ENCODE results near the gene BCL11A. TPM values are rescaled to one million over a fixed set of nuclear protein-coding genes. Genes with fewer than 3 reads are reported as not detected.

BCL11A gene
- total and polyA plus RNA-seq, 7 donors, result 3.6 to 39.6 (median 16.3) TPM

DNA sequence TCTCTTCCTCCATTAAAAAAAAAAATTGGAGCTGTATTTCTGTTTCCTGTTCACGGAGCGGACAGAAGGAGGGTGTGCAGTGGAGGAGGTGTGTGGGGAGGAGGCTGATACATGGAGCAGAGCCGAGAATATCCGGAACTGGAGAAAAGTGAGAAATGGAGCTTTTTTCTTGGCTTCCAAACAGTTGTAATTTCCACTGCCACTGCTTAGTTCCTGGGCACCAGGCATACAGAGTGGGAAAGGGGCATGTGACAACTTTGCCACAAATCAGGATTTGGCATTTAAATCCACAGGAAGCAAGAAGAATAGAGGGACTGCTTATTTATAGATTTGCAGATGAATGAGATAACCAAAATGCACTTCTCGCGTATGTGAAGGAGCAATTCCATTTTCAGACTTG, 71.2 kb downstream of the BCL11A start:
- Histone ChIP-seq H3K9me3 (no peaks in the 10 kb centered on the region), H3K4me1 (peaks cover 0 to 50% (median 40%) of the 10 kb centered on the region in 4 donors), H3K4me3 (no peak overlapping the region), H3K36me3 (no peaks in the 10 kb centered on the region), H3K27ac (no peak overlapping the region), H3K27me3 (no peaks in the 10 kb centered on the region)
- intact Hi-C loops (cut with DNase I), result no loop called here
- 14 to 32% methylated on average over 6 of the region's 6 CpGs for WGBS, 2 donors
- TF ChIP-seq POLR2AphosphoS5 (IDR thresholded peaks at IDR 0.05) (no peak), EP300 (IDR thresholded peaks at IDR 0.05) (no peak), POLR2A (IDR thresholded peaks at IDR 0.05) (no peak)
- TF ChIP-seq, protein P1, sequence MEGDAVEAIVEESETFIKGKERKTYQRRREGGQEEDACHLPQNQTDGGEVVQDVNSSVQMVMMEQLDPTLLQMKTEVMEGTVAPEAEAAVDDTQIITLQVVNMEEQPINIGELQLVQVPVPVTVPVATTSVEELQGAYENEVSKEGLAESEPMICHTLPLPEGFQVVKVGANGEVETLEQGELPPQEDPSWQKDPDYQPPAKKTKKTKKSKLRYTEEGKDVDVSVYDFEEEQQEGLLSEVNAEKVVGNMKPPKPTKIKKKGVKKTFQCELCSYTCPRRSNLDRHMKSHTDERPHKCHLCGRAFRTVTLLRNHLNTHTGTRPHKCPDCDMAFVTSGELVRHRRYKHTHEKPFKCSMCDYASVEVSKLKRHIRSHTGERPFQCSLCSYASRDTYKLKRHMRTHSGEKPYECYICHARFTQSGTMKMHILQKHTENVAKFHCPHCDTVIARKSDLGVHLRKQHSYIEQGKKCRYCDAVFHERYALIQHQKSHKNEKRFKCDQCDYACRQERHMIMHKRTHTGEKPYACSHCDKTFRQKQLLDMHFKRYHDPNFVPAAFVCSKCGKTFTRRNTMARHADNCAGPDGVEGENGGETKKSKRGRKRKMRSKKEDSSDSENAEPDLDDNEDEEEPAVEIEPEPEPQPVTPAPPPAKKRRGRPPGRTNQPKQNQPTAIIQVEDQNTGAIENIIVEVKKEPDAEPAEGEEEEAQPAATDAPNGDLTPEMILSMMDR (IDR thresholded peaks at IDR 0.05), result no peak
- no peak for DNase-seq

- Histone ChIP-seq H3K4me1 (peaks cover 0 to 54% (median 43%) of the 10 kb centered on the region in 4 donors), H3K36me3 (no peaks in the 10 kb centered on the region), H3K4me3 (no peak overlapping the region), H3K27me3 (no peaks in the 10 kb centered on the region), H3K27ac (peak overlapping the region in 1 of 4 donors; percentile 32), H3K9me3 (no peaks in the 10 kb centered on the region)
- WGBS, 2 donors, result 57 to 78% methylated on average over 6 of the region's 6 CpGs
- intact Hi-C loops (cut with DNase I), result no loop called here
- no peak for DNase-seq
- no peak for TF ChIP-seq POLR2AphosphoS5 (IDR thresholded peaks at IDR 0.05)
- TF ChIP-seq EP300 (IDR thresholded peaks at IDR 0.05), result no peak
- TF ChIP-seq, protein P1 (IDR thresholded peaks at IDR 0.05), result no peak
- TF ChIP-seq POLR2A (IDR thresholded peaks at IDR 0.05), result no peak
These were observed 72.2 kb downstream of the BCL11A start for GRCh38 chr2:60481257-60481656.

GRCh38 chr2:60480089-60480773, 73.2 kb downstream of the BCL11A start:
- Histone ChIP-seq H3K27me3 (no peaks in the 10 kb centered on the region), H3K36me3 (no peaks in the 10 kb centered on the region), H3K9me3 (no peaks in the 10 kb centered on the region), H3K4me1 (peaks cover 0 to 60% (median 46%) of the 10 kb centered on the region in 4 donors), H3K27ac (peak overlapping the region in 3 of 4 donors; percentile 67 to 81 (median 80)), H3K4me3 (no peak overlapping the region)
- no peak for DNase-seq
- intact Hi-C loops (cut with DNase I), result no loop called here
- 25 to 74% methylated on average over 4 of the region's 4 CpGs for WGBS, 2 donors
- TF ChIP-seq, protein P1 (IDR thresholded peaks at IDR 0.05), result no peak
- no peak for TF ChIP-seq POLR2A (IDR thresholded peaks at IDR 0.05)
- no peak for TF ChIP-seq EP300 (IDR thresholded peaks at IDR 0.05)
- no peak for TF ChIP-seq POLR2AphosphoS5 (IDR thresholded peaks at IDR 0.05)

DNA sequence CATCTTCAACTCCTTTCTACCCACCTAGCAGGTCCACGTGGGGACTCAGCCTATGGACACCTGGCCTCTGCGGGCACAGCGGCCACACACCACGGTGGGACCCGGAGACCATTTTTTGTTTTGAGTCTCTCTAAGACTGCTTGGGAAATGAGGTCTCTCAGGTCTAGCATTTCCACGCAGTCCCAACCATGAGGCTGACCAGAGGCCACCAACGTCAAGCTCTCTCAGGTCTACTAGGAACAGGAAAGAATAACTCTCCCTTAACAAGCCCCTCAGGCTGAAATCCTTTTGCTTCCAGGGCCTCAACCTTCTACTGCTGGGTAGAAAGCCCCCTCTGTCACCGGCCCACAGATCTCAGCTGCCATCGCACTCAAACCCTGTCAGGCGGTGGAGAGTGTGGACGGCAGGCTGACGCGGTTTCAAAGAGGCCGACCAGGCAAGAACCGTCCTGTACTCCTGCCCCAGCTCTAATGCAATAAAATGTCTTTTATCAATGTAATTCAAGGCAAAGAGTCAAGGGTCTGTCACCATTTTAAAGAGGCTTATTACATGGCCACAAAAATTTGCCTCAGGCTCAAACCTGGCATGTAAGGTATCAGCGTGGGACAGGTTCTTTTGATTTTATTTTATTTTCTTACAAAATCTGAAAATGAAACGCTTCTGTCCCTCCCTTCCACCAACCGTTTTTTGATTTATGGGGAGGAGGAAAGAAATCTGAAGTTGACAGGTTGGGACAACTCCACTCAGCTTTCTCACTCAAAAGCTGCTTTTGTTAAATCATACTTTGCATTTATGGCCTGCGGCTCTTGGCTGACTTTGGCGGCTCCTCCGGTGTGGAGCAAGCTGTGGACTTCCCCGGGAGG, 74.0 kb downstream of the BCL11A start:
- Histone ChIP-seq H3K36me3 (no peaks in the 10 kb centered on the region), H3K4me1 (peaks cover 0 to 60% (median 44%) of the 10 kb centered on the region in 4 donors), H3K9me3 (no peaks in the 10 kb centered on the region), H3K27ac (peak overlapping the region in 3 of 4 donors; percentile 67 to 81 (median 80)), H3K27me3 (no peaks in the 10 kb centered on the region), H3K4me3 (no peak overlapping the region)
- no peak for DNase-seq
- 37 to 77% methylated on average over 22 of the region's 22 CpGs for WGBS, 2 donors
- intact Hi-C loops (cut with DNase I), result loop anchor here (5.0 kb wide), 1 partner anchor 53 kb away; no protein-coding TSS in a partner anchor
- no peak for TF ChIP-seq POLR2A (IDR thresholded peaks at IDR 0.05)
- no peak for TF ChIP-seq EP300 (IDR thresholded peaks at IDR 0.05)
- no peak for TF ChIP-seq POLR2AphosphoS5 (IDR thresholded peaks at IDR 0.05)

GRCh38 chr2:60478660-60479059, 74.8 kb downstream of the BCL11A start:
- H3K9me3 ChIP-seq, result no peaks in the 10 kb centered on the region
- DNase-seq, result peak; percentile 92
- no peaks in the 10 kb centered on the region for H3K27me3 ChIP-seq
- 69 to 83% methylated on average over 7 of the region's 7 CpGs for WGBS, 2 donors
- intact Hi-C loops (cut with DNase I), result loop anchor here (5.0 kb wide), 1 partner anchor 54 kb away; no protein-coding TSS in a partner anchor
- TF ChIP-seq POLR2AphosphoS5 (IDR thresholded peaks at IDR 0.05), result peak in 3 of 4 donors; percentile 10 to 70 (median 50)
- TF ChIP-seq, protein P1 (IDR thresholded peaks at IDR 0.05), result no peak
- TF ChIP-seq POLR2A (IDR thresholded peaks at IDR 0.05), result no peak
- peak in 2 of 4 donors; percentile 24 to 27 for TF ChIP-seq EP300 (IDR thresholded peaks at IDR 0.05)
- peak overlapping the region in 3 of 4 donors; percentile 67 to 81 (median 80) for H3K27ac ChIP-seq
- H3K4me3 ChIP-seq, result no peak overlapping the region
- no peaks in the 10 kb centered on the region for H3K36me3 ChIP-seq
- H3K4me1 ChIP-seq, result peaks cover 0 to 52% (median 39%) of the 10 kb centered on the region in 4 donors
